Thoracic aorta (tissue), 2 donors: Measurements from ENCODE around the gene PLD5. TPM values are rescaled to one million over a fixed set of nuclear protein-coding genes. Genes with fewer than 3 reads are reported as not detected.

ENCODE experiments used
- ATAC-seq: fragments of 150-250 bp; one replicate; pipeline ENCODE4 v1.8.0; 2017; ENCODE audit warnings: low read depth; ENCODE audit not compliant: insufficient number of reproducible peaks, low FRiP score
- DNase-seq: peaks from one replicate; pipeline ENCODE4 v3.0.0-alpha.2; 2020; ENCODE audit warnings: low spot score
- H3K27ac ChIP-seq, 2 donors: fragments of 200-600 bp; sonication (generic); 1 replicate in 1 of 2; 2 replicates in 1 of 2; pipeline ENCODE4 v1.5.1; 2016; ENCODE audit warnings: mild to moderate bottlenecking in 2 of 2, moderate library complexity in 2 of 2
- H3K27me3 ChIP-seq: fragments of 200-600 bp; sonication (generic); replicated peaks from 2 replicates; pipeline ENCODE4 v1.6.0; 2016; ENCODE audit warnings: mild to moderate bottlenecking; ENCODE audit not compliant: insufficient read depth
- H3K36me3 ChIP-seq: fragments of 200-600 bp; sonication (generic); one replicate; pipeline ENCODE4 v1.5.1; 2016
- H3K4me1 ChIP-seq, 2 donors: fragments of 200-600 bp; sonication (generic); 1 replicate in 1 of 2; 2 replicates in 1 of 2; pipeline versions ENCODE4 v1.5.1 to v1.6.0; 2016; ENCODE audit warnings: low read depth in 2 of 2, mild to moderate bottlenecking in 1 of 2; ENCODE audit not compliant: control insufficient read depth in 1 of 2
- H3K4me3 ChIP-seq: fragments of 200-600 bp; sonication (generic); 2 replicates; pipeline ENCODE4 v1.5.1; 2016; ENCODE audit warnings: mild to moderate bottlenecking
- H3K9me3 ChIP-seq: fragments of 200-600 bp; sonication (generic); 2 replicates; pipeline ENCODE4 v1.5.1; 2016
- total RNA-seq, 2 donors: library from RNA; depleted of rRNA; stranded (reverse); fragments of >200 nt; gene quantifications; one replicate each; pipeline versions ENCODE4 v1.1.0 to v1.2.3, GENCODE V29; 2016
- TF ChIP-seq, protein P1 (sequence below): fragments of 200-600 bp; sonication (generic); IDR thresholded peaks from one replicate; pipeline ENCODE4 v1.5.1; 2019; ENCODE audit warnings: antibody characterized with exemption

The PLD5 gene
- total RNA-seq, 2 donors from 2014 or later = 12.2 to 23.9 TPM

DNA sequence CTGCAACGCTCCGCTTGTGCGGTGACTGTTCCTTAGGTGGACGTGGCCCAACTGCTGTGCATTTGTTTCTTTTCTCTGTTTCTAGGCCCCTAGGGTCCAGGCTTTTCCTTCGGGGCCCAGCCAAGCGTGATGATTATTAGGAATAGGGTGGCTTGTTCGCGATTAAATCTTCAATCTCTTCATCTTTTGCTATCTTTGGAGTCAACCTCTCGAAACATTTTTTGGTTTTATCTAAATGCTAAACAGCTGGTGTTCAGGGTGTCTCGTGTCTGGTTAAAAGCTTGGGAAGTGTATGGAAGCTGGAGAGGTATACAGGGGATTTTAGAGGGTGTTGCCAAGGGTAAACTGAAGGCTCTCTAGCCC is 844 bp upstream of the PLD5 start:
- DNase-seq = no peak

DNA sequence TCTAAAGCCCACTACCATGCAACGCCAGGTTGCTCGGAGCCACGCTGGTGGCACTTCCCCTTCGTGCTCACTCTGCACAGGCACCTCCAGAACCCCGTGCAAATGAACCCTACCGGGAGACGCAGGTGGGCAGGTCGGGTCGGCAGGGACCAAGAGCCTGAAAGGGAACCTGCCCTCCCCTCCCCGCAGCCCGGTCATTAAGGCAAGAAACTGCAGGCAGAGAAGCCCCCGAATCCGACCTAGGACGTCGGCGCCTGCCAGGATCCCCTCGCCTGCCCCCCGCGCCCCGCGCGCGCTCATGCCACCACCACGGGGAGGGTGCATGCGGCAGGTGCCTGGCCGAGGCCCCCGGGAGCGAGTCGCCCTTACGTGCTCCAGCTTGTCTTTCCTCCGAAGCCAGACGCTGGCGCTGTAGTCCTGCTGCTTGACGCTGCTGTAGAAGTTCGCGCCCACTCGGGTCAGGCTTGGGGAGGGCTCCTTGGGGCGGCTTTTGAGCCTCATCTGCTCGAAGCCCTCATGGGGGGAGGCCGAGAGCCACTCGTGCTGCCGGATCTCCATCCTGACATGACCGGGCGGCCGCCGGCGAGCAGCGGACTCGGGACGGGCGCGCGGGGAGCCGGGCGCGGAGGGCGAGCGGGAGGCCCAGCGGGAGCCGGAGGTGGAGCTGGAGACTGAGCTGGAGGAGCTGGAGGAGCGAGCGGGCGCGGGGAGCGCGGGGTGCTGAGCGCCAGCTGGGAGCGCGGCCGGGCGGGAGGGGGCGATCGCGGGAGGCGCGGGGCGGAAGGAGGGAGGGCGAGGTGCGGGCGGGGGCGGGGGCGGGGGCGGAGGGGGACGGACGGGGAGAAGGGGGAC is 552 bp downstream of the PLD5 start:
- TF ChIP-seq, protein P1, sequence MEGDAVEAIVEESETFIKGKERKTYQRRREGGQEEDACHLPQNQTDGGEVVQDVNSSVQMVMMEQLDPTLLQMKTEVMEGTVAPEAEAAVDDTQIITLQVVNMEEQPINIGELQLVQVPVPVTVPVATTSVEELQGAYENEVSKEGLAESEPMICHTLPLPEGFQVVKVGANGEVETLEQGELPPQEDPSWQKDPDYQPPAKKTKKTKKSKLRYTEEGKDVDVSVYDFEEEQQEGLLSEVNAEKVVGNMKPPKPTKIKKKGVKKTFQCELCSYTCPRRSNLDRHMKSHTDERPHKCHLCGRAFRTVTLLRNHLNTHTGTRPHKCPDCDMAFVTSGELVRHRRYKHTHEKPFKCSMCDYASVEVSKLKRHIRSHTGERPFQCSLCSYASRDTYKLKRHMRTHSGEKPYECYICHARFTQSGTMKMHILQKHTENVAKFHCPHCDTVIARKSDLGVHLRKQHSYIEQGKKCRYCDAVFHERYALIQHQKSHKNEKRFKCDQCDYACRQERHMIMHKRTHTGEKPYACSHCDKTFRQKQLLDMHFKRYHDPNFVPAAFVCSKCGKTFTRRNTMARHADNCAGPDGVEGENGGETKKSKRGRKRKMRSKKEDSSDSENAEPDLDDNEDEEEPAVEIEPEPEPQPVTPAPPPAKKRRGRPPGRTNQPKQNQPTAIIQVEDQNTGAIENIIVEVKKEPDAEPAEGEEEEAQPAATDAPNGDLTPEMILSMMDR = peak; percentile 38
- peak overlapping the region; percentile 18 to 75 for H3K27ac ChIP-seq
- ATAC-seq = no peak

More for the DNA sequence above, 844 bp upstream of the PLD5 start:
- TF ChIP-seq, protein P1 = no peak
- Histone ChIP-seq H3K4me1 (peaks cover 0 to 21% of the 10 kb centered on the region in 2 donors), H3K9me3 (no peaks in the 10 kb centered on the region), H3K27me3 (no peaks in the 10 kb centered on the region), H3K4me3 (peak overlapping the region; percentile 77), H3K36me3 (no peaks in the 10 kb centered on the region), H3K27ac (peak overlapping the region; percentile 61 to 70)
- no peak for ATAC-seq

DNA sequence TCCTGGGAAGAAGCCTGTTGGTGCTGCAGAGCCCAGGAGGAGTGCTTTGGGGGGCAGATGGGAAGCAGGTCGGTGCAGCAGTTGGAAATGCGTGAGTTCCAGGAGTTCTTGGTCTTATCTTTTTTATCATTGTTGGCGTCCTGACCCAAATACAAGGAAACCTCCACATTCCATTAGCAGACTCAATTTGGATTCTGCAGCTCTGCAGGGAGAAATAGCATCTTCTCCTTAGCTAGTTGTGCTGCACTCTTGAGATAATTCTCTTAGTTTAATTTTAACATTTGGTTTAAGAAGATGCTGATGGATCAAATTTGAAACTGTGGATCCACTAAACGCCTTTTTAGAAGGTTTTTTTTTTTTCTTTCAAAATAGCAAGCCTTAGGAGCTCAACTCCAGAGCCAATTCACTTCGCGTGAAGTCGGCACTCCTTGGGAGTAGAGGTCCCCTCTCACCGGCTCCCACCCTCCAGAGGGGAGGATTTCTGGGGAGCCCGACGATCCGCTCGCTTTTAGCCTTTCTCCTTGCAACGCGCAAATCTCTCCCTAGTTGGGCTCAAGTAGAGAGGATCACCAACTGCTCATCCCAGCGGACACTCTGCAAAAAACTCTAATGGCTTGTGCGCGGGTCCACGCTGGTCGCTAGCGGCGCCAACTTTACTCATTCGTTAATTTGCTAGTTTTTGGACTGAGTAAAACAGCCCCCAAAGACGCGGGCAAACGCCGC is 1.3 kb downstream of the PLD5 start:
- Histone ChIP-seq H3K4me3 (peak overlapping the region; percentile 77), H3K9me3 (no peaks in the 10 kb centered on the region), H3K36me3 (no peaks in the 10 kb centered on the region), H3K27ac (no peak overlapping the region), H3K27me3 (no peaks in the 10 kb centered on the region), H3K4me1 (peaks cover 0 to 22% of the 10 kb centered on the region in 2 donors)
- no peak for ATAC-seq
- TF ChIP-seq, protein P1 = no peak
- DNase-seq = no peak

More for the DNA sequence above, 552 bp downstream of the PLD5 start:
- Histone ChIP-seq H3K4me3 (peak overlapping the region; percentile 77), H3K36me3 (no peaks in the 10 kb centered on the region), H3K27me3 (no peaks in the 10 kb centered on the region), H3K4me1 (peaks cover 0 to 22% of the 10 kb centered on the region in 2 donors), H3K9me3 (no peaks in the 10 kb centered on the region)
- DNase-seq = no peak

DNA sequence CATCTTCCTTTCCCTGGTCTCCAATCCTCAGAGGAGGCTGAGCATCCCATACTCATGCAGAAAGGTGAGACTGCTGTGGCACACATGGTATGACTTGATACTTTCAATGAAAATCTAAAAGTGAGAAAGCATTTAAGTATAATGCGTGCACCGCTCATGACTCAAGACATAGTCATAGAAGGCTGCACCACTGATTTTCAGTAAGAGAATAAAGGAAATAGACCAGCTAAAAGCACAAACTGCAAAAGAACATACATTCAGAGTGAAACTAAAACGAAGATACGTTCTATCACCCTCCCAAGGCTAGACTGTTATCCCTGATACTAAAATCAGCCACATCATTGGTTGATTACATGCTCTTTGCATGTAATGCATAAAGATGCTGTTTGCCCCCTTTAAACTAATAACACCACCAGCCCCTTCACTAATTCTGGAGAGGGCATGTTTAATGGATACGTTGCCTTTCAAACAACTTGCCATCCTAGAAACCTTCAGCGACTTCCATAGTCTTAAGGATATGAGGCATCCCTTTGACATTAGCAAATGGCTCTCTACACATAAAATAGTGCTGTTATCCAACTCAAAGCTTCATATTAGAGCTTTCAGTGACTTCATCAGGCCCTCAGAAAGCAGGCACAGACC is 2.1 kb downstream of the PLD5 start:
- Histone ChIP-seq H3K27ac (no peak overlapping the region), H3K4me1 (peaks cover 0 to 22% of the 10 kb centered on the region in 2 donors), H3K4me3 (peak overlapping the region; percentile 77), H3K27me3 (no peaks in the 10 kb centered on the region), H3K36me3 (no peaks in the 10 kb centered on the region), H3K9me3 (no peaks in the 10 kb centered on the region)
- DNase-seq = no peak
- TF ChIP-seq, protein P1 = no peak
- no peak for ATAC-seq

DNA sequence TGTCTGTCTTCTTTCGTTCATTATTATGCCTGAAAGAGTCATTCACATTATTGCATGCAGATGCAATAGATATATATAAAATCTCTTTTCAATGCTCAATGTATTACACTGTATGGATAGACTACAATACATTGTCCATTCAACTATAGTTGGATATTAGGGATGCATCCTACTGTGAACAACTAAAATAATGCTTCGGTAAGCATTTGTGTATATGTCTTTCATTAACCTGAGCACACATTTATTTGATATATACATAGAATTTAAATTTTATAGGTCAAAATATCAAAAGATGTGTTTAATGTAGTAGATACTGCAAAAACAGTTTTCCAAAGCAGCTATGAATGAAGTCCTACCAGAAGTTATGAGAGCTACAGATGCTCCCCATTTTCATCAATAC is 8.9 kb downstream of the PLD5 start:
- ATAC-seq (no peak), DNase-seq (no peak)
- Histone ChIP-seq H3K27ac (no peak overlapping the region), H3K36me3 (no peaks in the 10 kb centered on the region), H3K4me3 (no peak overlapping the region), H3K4me1 (peaks cover 0 to 3% of the 10 kb centered on the region in 2 donors), H3K9me3 (no peaks in the 10 kb centered on the region), H3K27me3 (no peaks in the 10 kb centered on the region)
- TF ChIP-seq, protein P1 = no peak
